Hepatocyte (in vitro differentiated cells): Measurements from ENCODE around the gene TPRG1L.

Source experiments
- CTCF ChIP-seq: fragments of 200-600 bp; sonication (generic); IDR thresholded peaks from 2 replicates; pipeline ENCODE4 v1.5.1; 2016; ENCODE audit warnings: antibody characterized with exemption, mild to moderate bottlenecking; ENCODE audit not compliant: poor library complexity
- EZH2 ChIP-seq: fragments of 200-600 bp; sonication (generic); IDR thresholded peaks from 2 replicates; pipeline ENCODE4 v1.6.1; 2016; ENCODE audit warnings: antibody characterized with exemption, mild to moderate bottlenecking, borderline replicate concordance
- EZH2phosphoT487 ChIP-seq: fragments of 200-600 bp; sonication (generic); IDR thresholded peaks from one replicate; pipeline ENCODE4 v1.6.1; 2018; ENCODE audit warnings: antibody characterized with exemption, mild to moderate bottlenecking, low read depth, moderate library complexity; ENCODE audit not compliant: unreplicated experiment, severe bottlenecking

GRCh38 chr1:3597599-3597964, 27.2 kb upstream of the TPRG1L start:
- TF ChIP-seq CTCF (no peak), EZH2 (no peak), EZH2phosphoT487 (no peak)
